Activated naive CD4-positive, alpha-beta T cell (primary cell): Measurements from ENCODE around the gene ECSCR.
"Not testable (repeated sequence)": the region's sequence is repeated elsewhere in the genome, so short reads cannot be mapped to it uniquely, and the experiment has no call there.

Experiments
- DNase-seq, 4 experiments: peaks; one replicate each; lab custom pipeline; 2025; lab: John Stamatoyannopoulos, UW

ECSCR gene

GRCh38 chr5:139445325-139446170 lies 17.0 kb downstream of the ECSCR start:
- DNase-seq: no peak

- no peak for DNase-seq
Measured at GRCh38 chr5:139443831-139444453, 18.6 kb downstream of the ECSCR start.

- not testable (repeated sequence) for DNase-seq
Measured at GRCh38 chr5:139440416-139440815, 22.1 kb downstream of the ECSCR start.

- peak; percentile 56 to 88 (median 69) for DNase-seq
Measured at GRCh38 chr5:139439013-139439903, 23.3 kb downstream of the ECSCR start, which contains the start of gene DNAJC18. DNAJC18 (minus strand) TSS chr5:139439525; CDS start chr5:139439445, 80 bp downstream.

- no peak for DNase-seq
Measured at GRCh38 chr5:139438707-139439012, 23.9 kb downstream of the ECSCR start.

GRCh38 chr5:139435676-139436075 lies 26.9 kb downstream of the ECSCR start:
- DNase-seq: no peak

GRCh38 chr5:139431706-139432105 lies 30.8 kb downstream of the ECSCR start:
- no peak for DNase-seq

GRCh38 chr5:139430015-139430414 lies 32.5 kb downstream of the ECSCR start:
- no peak for DNase-seq

GRCh38 chr5:139426203-139426885 lies 36.2 kb downstream of the ECSCR start:
- no peak for DNase-seq

- no peak for DNase-seq
Measured at GRCh38 chr5:139425497-139425896, 37.0 kb downstream of the ECSCR start.

- no peak for DNase-seq
Measured at GRCh38 chr5:139422307-139422893, 40.1 kb downstream of the ECSCR start.

- DNase-seq: no peak
Measured at GRCh38 chr5:139419226-139420192, 43.0 kb downstream of the ECSCR start.

- DNase-seq: no peak
Measured at GRCh38 chr5:139418793-139419192, 43.8 kb downstream of the ECSCR start.

GRCh38 chr5:139417214-139417613 lies 45.3 kb downstream of the ECSCR start:
- no peak for DNase-seq

GRCh38 chr5:139416651-139417050 lies 45.9 kb downstream of the ECSCR start:
- DNase-seq: no peak

- no peak for DNase-seq
Measured at GRCh38 chr5:139415869-139416268, 46.7 kb downstream of the ECSCR start.

GRCh38 chr5:139415221-139415861 lies 47.2 kb downstream of the ECSCR start:
- DNase-seq: no peak

- DNase-seq: no peak
Measured at GRCh38 chr5:139414581-139415130, 47.9 kb downstream of the ECSCR start.

- DNase-seq: no peak
Measured at GRCh38 chr5:139413963-139414362, 48.6 kb downstream of the ECSCR start.
